Activated B cell treated with CpG ODN at 0.5 μM for 24 hours (primary cell): ENCODE measurements around the gene ODF4. TPM values are rescaled to one million over a fixed set of nuclear protein-coding genes. Genes with fewer than 3 reads are reported as not detected.
"Not testable (repeated sequence)": the region's sequence is repeated elsewhere in the genome, so short reads cannot be mapped to it uniquely, and the experiment has no call there.

ENCODE experiments used
- ATAC-seq: fragments of 200-7000 bp; cut with Tn5 transposase; one replicate; pipeline ENCODE4 v1.10.0; 2021; ENCODE audit warnings: low read depth, mild to moderate bottlenecking, moderate library complexity
- CTCF ChIA-PET: fragments of 350-600 bp; sonication (Branson Sonifier 250); formaldehyde crosslinking; loops from one replicate; lab custom pipeline; 2021; ENCODE audit warnings: antibody characterized with exemption; lab: Charles Lee
- POLR2A ChIA-PET: fragments of 350-600 bp; sonication (Branson Sonifier 250); formaldehyde crosslinking; loops from one replicate; lab custom pipeline; 2021; ENCODE audit warnings: antibody characterized with exemption; lab: Charles Lee
- DNase-seq: peaks from one replicate; pipeline ENCODE4 v3.0.0; 2022
- H3K27ac Mint-ChIP-seq: one replicate; pipeline ENCODE4 v1.8.0; 2020; ENCODE audit warnings: mixed read lengths
- H3K27me3 Mint-ChIP-seq: one replicate; pipeline ENCODE4 v1.8.0; 2021; ENCODE audit warnings: mixed read lengths
- H3K36me3 Mint-ChIP-seq: one replicate; pipeline ENCODE4 v1.8.0; 2021; ENCODE audit warnings: low read depth, mixed read lengths
- H3K4me1 Mint-ChIP-seq: one replicate; pipeline ENCODE4 v1.8.0; 2021; ENCODE audit warnings: mixed read lengths
- H3K4me3 Mint-ChIP-seq: one replicate; pipeline ENCODE4 v1.8.0; 2020; ENCODE audit warnings: mild to moderate bottlenecking, mixed read lengths
- H3K9me3 Mint-ChIP-seq: one replicate; pipeline ENCODE4 v1.8.0; 2020; ENCODE audit warnings: mixed read lengths
- CTCF ChIP-seq: fragments of 200-600 bp; IDR thresholded peaks from one replicate; pipeline ENCODE4 v1.8.0; 2022; ENCODE audit warnings: antibody characterized with exemption, mild to moderate bottlenecking
- intact Hi-C: fragments of 100-400 bp; cut with micrococcal nuclease; formaldehyde crosslinking; loops from one replicate; pipeline ENCODE4 v1.15.1; 2024
- total RNA-seq: library from RNA; stranded (reverse); gene quantifications from 2 replicates; pipeline ENCODE4 v1.2.3, GENCODE V29; 2022

ODF4 gene
- total RNA-seq, 1 donor from 2014 or later = not detected

DNA sequence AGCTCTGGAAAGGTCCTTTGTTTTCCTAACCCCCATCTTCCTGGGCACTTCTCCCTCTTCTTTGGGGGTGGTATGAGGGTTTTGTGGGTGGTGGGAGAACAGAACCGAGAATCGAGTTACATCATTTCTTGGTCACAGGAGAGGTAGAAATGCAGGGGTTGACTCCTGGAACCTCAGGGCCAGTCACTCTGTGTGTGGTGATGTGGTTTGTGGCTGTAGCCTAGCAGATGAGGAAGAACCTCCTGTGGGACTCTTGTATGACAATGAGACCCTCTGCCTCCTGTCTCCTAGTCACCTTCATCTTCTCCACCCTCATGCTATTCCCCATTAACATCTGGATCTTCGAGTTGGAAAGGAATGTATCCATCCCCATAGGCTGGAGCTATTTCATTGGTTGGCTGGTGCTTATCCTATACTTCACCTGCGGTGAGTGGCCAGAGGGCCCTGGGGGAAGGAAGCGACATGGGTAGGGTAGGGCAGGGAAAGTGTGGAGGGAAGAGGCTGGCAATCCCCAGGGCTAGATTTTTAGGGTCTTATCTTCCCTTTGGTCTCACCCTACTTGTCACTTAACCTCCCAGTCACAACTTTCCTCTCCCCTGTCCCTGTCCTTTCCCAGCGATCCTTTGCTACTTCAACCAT is 5.5 kb downstream of the ODF4 start:
- DNase-seq (no peak), ATAC-seq (no peak)
- POLR2A ChIA-PET = no interaction called here
- no peaks in the 10 kb centered on the region for H3K36me3 Mint-ChIP-seq
- intact Hi-C loops = no loop called here
- H3K27ac Mint-ChIP-seq = no peak overlapping the region
- TF ChIP-seq CTCF = no peak
- no peaks in the 10 kb centered on the region for H3K4me1 Mint-ChIP-seq
- CTCF ChIA-PET = interaction anchor here (0.5 kb wide), 1 partner anchor 378 kb away, joined by 5 read pairs; no protein-coding TSS in a partner anchor
- no peaks in the 10 kb centered on the region for H3K9me3 Mint-ChIP-seq
- no peak overlapping the region for H3K4me3 Mint-ChIP-seq
- H3K27me3 Mint-ChIP-seq = peaks cover 25% of the 10 kb centered on the region

DNA sequence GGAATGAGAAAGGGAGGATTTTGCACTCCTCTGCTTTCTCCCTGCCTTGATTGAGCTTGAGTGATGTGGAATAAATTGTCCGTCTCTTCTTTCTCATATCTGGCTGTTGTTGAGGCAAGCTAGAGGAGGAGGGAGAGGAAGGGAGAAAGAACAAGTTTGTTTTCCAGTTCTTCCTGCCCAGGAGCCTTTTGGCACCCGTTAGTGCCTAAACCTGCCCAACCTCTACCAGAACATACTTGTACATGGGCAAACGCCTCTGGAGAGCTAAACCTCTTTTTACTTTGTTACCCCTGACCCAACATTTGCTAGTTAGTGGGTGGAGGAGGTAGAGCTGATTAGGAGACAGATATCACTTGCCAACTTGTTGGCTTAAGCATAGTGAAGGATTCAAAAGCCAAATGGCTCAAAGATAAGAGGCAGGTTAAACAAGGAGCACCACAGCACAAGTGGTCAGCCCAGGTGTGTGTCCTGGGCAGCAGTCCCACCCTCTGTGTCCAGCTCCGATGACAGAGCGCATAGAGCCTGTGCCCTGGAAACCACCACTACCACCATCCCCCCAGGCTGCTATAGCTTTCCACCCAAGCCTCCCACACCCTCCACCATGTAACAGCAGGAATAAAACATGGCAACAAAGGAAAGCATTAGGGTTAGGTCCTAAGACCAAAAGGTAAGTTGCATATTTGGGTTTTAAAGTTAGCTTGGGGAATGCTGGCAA is 6.5 kb downstream of the ODF4 start:
- no peaks in the 10 kb centered on the region for H3K36me3 Mint-ChIP-seq
- H3K4me3 Mint-ChIP-seq = no peak overlapping the region
- DNase-seq = no peak
- no peak for TF ChIP-seq CTCF
- H3K4me1 Mint-ChIP-seq = no peaks in the 10 kb centered on the region
- ATAC-seq = no peak
- peaks cover 25% of the 10 kb centered on the region for H3K27me3 Mint-ChIP-seq
- intact Hi-C loops = no loop called here
- POLR2A ChIA-PET = no interaction called here
- CTCF ChIA-PET = no interaction called here
- H3K9me3 Mint-ChIP-seq = no peaks in the 10 kb centered on the region
- H3K27ac Mint-ChIP-seq = no peak overlapping the region

DNA sequence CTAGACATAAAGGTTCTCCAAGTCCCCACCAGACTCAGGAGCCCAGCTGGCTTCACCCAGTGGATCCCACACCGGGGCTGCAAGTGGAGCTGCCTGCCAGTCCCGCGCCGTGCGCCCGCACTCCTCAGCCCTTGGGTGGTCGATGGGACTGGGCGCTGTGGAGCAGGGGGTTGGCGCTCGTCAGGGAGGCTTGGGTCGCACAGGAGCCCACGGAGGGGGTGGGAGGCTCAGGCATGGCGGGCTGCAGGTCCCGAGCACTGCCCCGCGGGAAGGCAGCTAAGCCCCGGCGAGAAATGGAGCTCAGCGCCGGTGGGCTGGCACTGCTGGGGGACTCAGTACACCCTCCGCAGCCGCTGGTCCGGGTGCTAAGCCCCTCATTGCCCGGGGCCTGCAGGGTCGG is 7.4 kb downstream of the ODF4 start:
- H3K9me3 Mint-ChIP-seq, ATAC-seq, CTCF ChIA-PET, H3K4me1 Mint-ChIP-seq, intact Hi-C loops, H3K4me3 Mint-ChIP-seq, DNase-seq, H3K36me3 Mint-ChIP-seq, H3K27ac Mint-ChIP-seq, POLR2A ChIA-PET: not testable (repeated sequence)
- peaks cover 25% of the 10 kb centered on the region for H3K27me3 Mint-ChIP-seq

- no peak overlapping the region for H3K4me3 Mint-ChIP-seq
- no peak for DNase-seq
- no peak overlapping the region for H3K27ac Mint-ChIP-seq
- no peak for TF ChIP-seq CTCF
- ChIA-PET POLR2A (no interaction called here), CTCF (no interaction called here)
- no peak for ATAC-seq
- H3K9me3 Mint-ChIP-seq = no peaks in the 10 kb centered on the region
- H3K36me3 Mint-ChIP-seq = no peaks in the 10 kb centered on the region
- no peaks in the 10 kb centered on the region for H3K4me1 Mint-ChIP-seq
- intact Hi-C loops = loop anchor here (2.0 kb wide), 1 partner anchor 30 kb away; no protein-coding TSS in a partner anchor
- H3K27me3 Mint-ChIP-seq = peaks cover 20% of the 10 kb centered on the region
Measured at GRCh38 chr17:8350339-8350738, 10.7 kb downstream of the ODF4 start.

DNA sequence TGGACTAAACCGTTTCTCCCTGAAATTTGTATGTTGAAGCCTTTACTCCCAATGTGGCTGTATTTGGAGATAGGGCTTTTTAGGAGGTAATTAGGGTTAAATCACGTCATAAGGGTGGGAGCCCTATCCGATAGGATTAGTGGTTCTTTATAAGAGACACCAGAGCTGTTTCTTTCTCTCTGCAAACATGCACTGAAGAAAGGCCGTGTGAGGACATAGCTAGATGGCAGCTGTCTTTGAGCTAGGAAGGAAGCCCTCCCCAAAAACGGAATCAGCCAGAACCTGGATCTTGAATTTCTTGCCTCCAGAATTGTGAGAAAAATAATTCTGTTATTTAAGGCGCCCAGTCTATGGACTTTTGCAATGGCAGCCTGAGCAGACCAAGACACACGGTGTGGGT is 14.1 kb downstream of the ODF4 start:
- Mint-ChIP-seq H3K4me3 (no peak overlapping the region), H3K27ac (no peak overlapping the region), H3K27me3 (peaks cover 3% of the 10 kb centered on the region), H3K36me3 (no peaks in the 10 kb centered on the region), H3K4me1 (no peaks in the 10 kb centered on the region), H3K9me3 (no peaks in the 10 kb centered on the region)
- DNase-seq = no peak
- no peak for TF ChIP-seq CTCF
- POLR2A ChIA-PET = no interaction called here
- CTCF ChIA-PET = no interaction called here
- no peak for ATAC-seq
- intact Hi-C loops = no loop called here
